Activated naive CD8-positive, alpha-beta T cell treated with anti-CD3 and anti-CD28 coated beads, Interleukin-2, amount 50 U/mL, for 24 hours (primary cell): ENCODE results near the gene DACT3.
"Not testable (repeated sequence)": the region's sequence is repeated elsewhere in the genome, so short reads cannot be mapped to it uniquely, and the experiment has no call there.

Experiments
- ATAC-seq: fragments of 150-1000 bp; cut with Tn5 transposase; one replicate; pipeline ENCODE4 v1.10.0; 2021
- DNase-seq: peaks from one replicate; pipeline ENCODE4 v3.0.0; 2021
- H3K27ac Mint-ChIP-seq: one replicate; pipeline ENCODE4 v1.8.0; 2021; ENCODE audit warnings: mild to moderate bottlenecking, mixed read lengths
- H3K27me3 Mint-ChIP-seq: one replicate; pipeline ENCODE4 v1.8.0; 2021; ENCODE audit warnings: mixed read lengths
- H3K36me3 Mint-ChIP-seq: one replicate; pipeline ENCODE4 v1.8.0; 2021; ENCODE audit warnings: low read depth, mixed read lengths
- H3K4me1 Mint-ChIP-seq: one replicate; pipeline ENCODE4 v1.8.0; 2021; ENCODE audit warnings: mixed read lengths
- H3K4me3 Mint-ChIP-seq: one replicate; pipeline ENCODE4 v1.8.0; 2021; ENCODE audit warnings: mild to moderate bottlenecking, moderate library complexity, mixed read lengths
- H3K9me3 Mint-ChIP-seq: one replicate; pipeline ENCODE4 v1.8.0; 2021; ENCODE audit warnings: mixed read lengths

Gene DACT3

DNA sequence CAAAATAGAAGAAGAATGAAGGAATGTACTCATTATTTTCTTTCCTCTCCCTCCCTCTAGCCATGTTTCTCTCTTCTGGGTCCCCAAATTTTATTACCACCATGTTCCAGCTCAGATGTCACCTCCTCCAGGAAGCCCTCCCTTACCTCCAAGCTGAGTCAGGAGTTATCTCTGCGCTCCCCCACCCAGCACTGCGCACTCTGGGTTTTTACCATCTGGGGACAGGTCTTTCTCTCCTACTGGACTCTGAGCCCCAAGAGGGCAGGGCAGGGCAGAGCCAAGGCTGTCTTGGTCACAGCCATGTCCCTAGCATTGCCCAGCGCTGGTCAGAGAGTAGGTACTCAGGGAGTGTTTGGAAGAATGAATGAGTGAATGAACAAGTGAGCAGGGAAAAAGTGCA, 27.9 kb downstream of the DACT3 start:
- Mint-ChIP-seq H3K9me3 (no peaks in the 10 kb centered on the region), H3K4me1 (peaks cover 27% of the 10 kb centered on the region), H3K27ac (no peak overlapping the region), H3K4me3 (peak overlapping the region; percentile 81), H3K27me3 (peaks cover 3% of the 10 kb centered on the region), H3K36me3 (peaks cover 9% of the 10 kb centered on the region)
- ATAC-seq (no peak), DNase-seq (no peak)

DNA sequence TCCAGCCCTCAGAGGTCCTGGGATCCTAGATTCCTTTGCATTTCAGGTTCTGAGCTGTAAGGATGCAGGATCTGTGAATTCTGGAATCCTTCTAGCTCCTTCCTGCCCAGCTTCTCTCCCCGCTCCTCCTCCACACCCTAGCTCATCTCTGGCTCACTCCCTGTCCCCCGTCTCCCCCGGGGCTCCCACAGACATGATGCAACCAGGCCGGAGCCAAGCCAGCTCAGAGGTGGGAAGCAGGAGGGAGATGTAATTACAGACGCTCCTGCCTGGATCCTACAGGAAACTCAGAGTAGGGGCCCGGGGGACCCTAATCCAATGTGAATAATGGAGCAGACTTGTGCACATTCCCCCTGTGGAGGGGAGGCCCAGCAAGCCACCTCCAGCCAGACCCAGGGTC, 29.5 kb downstream of the DACT3 start:
- H3K4me3 Mint-ChIP-seq, result no peak overlapping the region
- no peaks in the 10 kb centered on the region for H3K9me3 Mint-ChIP-seq
- peaks cover 34% of the 10 kb centered on the region for H3K4me1 Mint-ChIP-seq
- ATAC-seq (no peak), DNase-seq (no peak)
- H3K27me3 Mint-ChIP-seq, result peaks cover 3% of the 10 kb centered on the region
- H3K36me3 Mint-ChIP-seq, result peaks cover 9% of the 10 kb centered on the region
- no peak overlapping the region for H3K27ac Mint-ChIP-seq

DNA sequence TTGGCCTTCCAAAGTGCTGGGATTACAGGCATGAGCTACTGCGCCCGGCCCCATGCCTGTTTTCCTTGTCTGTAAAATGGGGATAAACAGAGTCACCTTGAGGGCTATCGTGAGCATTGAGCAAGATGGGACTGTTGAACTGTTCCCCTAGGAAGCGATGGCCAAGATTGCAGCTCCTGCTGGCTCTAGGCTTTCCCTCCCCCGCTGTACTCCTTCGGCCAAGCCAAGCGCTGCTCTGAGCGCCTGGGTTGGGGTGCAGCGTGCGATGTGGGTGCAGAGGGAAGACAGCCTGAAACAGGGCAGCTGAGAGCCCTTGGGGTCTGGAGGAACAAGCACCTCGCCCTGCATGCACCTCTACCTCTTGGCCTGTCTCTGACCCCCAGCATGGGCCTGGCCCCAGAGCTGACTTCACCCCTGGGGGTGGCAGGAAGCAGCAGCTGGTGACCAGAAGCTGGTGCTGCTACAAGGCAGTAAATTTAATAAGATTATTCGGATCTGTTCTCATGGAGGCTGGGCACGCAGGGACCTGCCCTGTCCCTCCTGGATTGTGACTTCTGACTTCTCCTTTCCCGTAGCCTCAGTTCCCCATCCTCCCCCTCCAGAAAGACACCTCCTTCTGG, 30.3 kb downstream of the DACT3 start:
- ATAC-seq, result no peak
- peaks cover 37% of the 10 kb centered on the region for H3K4me1 Mint-ChIP-seq

DNA sequence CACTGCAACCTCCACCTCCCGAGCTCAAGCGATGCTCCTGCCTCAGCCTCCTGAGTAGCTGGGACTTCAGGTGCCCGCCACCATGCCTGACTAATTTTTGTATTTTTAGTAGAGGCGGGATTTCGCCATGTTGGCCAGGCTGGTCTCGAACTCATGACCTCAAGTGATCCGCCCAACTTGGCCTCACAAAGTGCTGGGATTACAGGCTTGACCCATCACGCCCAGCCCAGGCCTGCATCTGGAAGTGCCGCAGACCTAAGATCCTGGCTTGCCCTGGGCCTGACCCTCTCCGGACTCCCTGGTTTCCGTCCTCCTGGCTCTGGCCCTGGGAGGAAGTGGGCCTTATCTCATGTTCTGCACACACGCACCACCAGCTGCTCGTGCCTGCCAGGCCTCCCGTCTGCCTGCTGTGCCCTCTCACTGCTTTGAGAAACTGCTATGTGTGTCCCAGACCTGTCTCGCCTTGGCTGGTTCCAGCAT, 31.4 kb downstream of the DACT3 start:
- no peak overlapping the region for H3K4me3 Mint-ChIP-seq
- H3K27ac Mint-ChIP-seq, result no peak overlapping the region

More for the DNA sequence above, 30.3 kb downstream of the DACT3 start:
- DNase-seq, result no peak
- Mint-ChIP-seq H3K9me3 (no peaks in the 10 kb centered on the region), H3K27me3 (peaks cover 3% of the 10 kb centered on the region), H3K27ac (no peak overlapping the region), H3K36me3 (peaks cover 9% of the 10 kb centered on the region), H3K4me3 (no peak overlapping the region)

DNA sequence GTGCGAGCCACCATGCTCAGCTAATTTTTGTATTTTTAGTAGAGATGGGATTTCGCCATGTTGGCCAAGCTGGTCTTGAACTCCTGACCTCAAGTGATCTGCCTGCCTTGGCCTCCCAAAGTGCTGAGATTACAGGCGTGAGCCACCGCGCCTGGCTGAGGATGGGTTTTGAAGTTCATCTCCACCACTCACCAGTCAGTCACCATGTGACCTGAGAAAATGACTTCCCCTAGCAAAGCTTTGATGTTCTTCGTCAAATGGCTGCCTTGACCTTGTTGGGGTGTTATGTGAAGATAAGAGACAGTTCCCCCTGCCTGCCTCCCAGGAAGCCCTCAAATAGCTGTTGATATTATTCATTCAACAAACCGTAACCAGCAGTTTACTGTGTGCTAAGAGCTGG, 32.0 kb downstream of the DACT3 start:
- not testable (repeated sequence) for ATAC-seq, H3K4me3 Mint-ChIP-seq, H3K27me3 Mint-ChIP-seq, H3K9me3 Mint-ChIP-seq, DNase-seq
- H3K27ac Mint-ChIP-seq, result peak overlapping the region; percentile 52
- H3K4me1 Mint-ChIP-seq, result peaks cover 44% of the 10 kb centered on the region
- H3K36me3 Mint-ChIP-seq, result peaks cover 15% of the 10 kb centered on the region

More for the DNA sequence above, 31.4 kb downstream of the DACT3 start:
- Mint-ChIP-seq H3K36me3 (peaks cover 12% of the 10 kb centered on the region), H3K4me1 (peaks cover 43% of the 10 kb centered on the region), H3K27me3 (peaks cover 3% of the 10 kb centered on the region), H3K9me3 (no peaks in the 10 kb centered on the region)
- ATAC-seq (no peak), DNase-seq (no peak)

DNA sequence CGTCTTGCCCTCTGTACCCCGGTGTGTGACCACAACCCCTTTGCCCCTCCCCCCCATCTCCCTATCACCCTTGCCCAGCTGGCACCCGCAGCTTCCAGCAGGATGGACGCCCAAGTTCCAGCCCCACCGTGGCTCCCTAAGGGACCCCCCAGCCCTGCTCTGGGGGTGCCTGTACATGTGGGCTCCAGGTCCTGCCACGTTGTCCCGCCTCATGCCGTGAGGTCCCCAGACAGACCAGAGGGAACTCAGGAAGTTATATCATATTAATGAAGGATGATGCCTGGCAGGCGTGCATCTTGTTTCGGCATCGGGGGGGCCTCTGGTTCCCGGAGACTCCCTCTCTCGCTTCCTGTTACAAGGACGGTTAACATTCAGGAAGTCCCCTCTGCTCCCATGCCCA, 34.5 kb downstream of the DACT3 start:
- H3K27ac Mint-ChIP-seq, result no peak overlapping the region
- peaks cover 21% of the 10 kb centered on the region for H3K36me3 Mint-ChIP-seq
- DNase-seq (no peak), ATAC-seq (no peak)
- no peak overlapping the region for H3K4me3 Mint-ChIP-seq
- H3K9me3 Mint-ChIP-seq, result no peaks in the 10 kb centered on the region
- no peaks in the 10 kb centered on the region for H3K27me3 Mint-ChIP-seq
- peaks cover 47% of the 10 kb centered on the region for H3K4me1 Mint-ChIP-seq

DNA sequence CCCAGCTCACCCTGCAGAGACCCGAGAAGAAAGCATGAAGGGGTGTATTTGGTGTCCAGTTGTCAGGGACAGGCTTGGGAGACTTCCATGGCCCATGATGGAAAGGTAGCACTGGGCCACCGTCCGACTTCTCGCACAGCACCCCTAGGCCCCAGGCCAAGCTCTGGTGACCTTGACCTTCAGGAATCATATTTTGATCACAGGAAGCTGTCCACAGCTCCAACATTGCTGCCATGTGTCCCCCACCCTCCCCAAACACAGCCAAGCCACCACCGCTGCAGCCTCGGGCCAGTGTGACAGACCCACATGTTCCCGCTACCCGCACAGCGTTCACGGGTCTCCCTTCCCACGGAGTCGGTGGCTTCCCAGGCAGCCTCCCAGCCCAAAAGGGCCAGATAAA, 35.3 kb downstream of the DACT3 start:
- Mint-ChIP-seq H3K4me1 (peaks cover 54% of the 10 kb centered on the region), H3K27ac (peak overlapping the region; percentile 98), H3K4me3 (no peak overlapping the region), H3K27me3 (no peaks in the 10 kb centered on the region), H3K9me3 (no peaks in the 10 kb centered on the region), H3K36me3 (peaks cover 23% of the 10 kb centered on the region)
- ATAC-seq, result no peak
- no peak for DNase-seq

DNA sequence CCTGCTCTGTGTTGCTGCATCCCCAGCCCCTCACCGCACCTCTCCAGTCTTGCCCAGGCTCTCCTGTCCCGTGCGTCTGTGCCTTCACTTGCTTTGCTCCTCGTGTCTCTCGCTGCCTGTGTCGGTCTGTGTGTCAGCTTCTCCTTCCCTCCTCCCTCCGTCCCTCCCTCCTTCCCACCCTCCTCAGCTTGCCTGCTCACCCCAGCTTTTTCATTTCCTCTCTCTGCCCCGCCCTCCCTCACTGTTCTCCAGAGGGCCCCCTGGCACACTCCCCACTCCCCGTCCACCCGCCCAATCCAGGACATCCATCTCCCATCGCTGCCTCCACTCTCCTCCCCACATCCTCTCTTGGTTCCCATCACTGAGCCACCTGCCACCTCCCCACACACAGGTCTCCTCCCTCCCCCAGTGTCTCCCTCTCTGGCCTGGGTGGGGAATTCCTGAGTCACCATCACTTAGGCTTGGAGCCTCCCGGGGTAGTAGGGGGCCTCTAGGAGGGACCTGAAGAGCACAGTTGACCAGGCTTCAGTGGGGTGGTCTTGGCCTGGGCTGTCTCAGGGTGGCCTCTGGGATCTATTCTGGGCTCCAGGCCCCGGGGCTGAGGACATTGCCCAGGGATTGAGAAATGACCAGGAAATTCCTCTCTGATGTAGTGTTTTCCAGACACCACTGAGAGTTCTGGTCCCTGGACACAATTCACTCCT, 35.9 kb downstream of the DACT3 start, which contains the start of gene PTGIR:
PTGIR (minus strand) TSS at position 132 of the 704 bp plus-strand sequence. CDS start 864 bp downstream, outside the sequence.
- H3K27me3 Mint-ChIP-seq, result no peaks in the 10 kb centered on the region
- H3K4me3 Mint-ChIP-seq, result peak within 1 kb of the TSS; percentile 98
- H3K36me3 Mint-ChIP-seq, result peaks cover 23% of the 10 kb centered on the region
- H3K4me1 Mint-ChIP-seq, result peaks cover 61% of the 10 kb centered on the region
- peak; percentile 88 for ATAC-seq
- peak; percentile 68 for DNase-seq
- peak within 1 kb of the TSS; percentile 98 for H3K27ac Mint-ChIP-seq
- H3K9me3 Mint-ChIP-seq, result no peaks in the 10 kb centered on the region

DNA sequence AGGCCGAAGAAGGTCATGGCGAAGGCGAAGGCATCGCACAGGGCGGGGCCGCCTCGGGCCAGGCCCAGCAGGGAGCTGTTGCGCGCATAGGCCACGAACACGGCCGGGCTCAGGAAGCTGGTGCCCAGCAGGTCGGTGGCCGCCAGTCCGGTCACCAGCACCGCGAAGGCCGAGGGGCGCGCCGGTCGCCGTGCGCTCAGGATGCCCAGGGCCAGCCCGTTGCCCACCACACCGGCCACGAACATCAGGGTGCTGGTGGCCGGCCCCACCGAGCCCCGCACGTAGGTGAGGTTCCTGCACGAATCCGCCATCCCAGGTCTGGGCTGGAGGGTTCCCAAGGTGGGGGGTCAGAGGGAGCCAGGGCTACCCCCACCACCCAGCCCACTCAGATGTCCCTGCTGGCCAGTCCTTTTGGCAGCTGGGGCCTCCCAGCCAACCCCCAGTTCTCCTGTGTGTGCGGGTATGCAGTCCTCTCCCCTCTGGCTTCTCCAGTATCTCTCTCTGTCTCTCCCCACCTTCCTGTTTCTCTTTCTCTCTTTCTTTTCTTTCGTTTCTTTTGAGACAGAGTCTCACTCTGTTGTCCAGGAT, 37.0 kb downstream of the DACT3 start:
- no peak for ATAC-seq
- H3K27me3 Mint-ChIP-seq, result no peaks in the 10 kb centered on the region
- H3K4me3 Mint-ChIP-seq, result peak overlapping the region; percentile 98
- DNase-seq, result no peak
- peak overlapping the region; percentile 98 for H3K27ac Mint-ChIP-seq
- peaks cover 24% of the 10 kb centered on the region for H3K36me3 Mint-ChIP-seq
- H3K9me3 Mint-ChIP-seq, result no peaks in the 10 kb centered on the region
- H3K4me1 Mint-ChIP-seq, result peaks cover 70% of the 10 kb centered on the region

DNA sequence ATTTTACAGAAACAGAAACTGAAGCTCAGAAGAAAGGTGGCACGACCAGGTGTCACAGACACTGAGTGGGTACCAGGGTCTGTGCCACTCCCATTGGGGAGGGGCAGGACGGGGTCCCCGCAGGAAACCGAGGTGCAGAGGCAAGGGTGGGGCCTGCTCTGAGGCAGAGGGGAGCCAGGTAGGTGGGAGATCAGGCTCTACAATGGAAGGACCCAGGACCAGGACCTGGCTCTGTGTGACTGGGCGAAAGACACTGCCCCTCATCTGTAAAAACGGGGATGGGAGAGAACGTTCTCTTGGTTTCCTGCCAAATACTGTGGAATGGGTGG, 38.9 kb downstream of the DACT3 start:
- no peak for DNase-seq
- H3K4me3 Mint-ChIP-seq, result peak overlapping the region; percentile 87

DNA sequence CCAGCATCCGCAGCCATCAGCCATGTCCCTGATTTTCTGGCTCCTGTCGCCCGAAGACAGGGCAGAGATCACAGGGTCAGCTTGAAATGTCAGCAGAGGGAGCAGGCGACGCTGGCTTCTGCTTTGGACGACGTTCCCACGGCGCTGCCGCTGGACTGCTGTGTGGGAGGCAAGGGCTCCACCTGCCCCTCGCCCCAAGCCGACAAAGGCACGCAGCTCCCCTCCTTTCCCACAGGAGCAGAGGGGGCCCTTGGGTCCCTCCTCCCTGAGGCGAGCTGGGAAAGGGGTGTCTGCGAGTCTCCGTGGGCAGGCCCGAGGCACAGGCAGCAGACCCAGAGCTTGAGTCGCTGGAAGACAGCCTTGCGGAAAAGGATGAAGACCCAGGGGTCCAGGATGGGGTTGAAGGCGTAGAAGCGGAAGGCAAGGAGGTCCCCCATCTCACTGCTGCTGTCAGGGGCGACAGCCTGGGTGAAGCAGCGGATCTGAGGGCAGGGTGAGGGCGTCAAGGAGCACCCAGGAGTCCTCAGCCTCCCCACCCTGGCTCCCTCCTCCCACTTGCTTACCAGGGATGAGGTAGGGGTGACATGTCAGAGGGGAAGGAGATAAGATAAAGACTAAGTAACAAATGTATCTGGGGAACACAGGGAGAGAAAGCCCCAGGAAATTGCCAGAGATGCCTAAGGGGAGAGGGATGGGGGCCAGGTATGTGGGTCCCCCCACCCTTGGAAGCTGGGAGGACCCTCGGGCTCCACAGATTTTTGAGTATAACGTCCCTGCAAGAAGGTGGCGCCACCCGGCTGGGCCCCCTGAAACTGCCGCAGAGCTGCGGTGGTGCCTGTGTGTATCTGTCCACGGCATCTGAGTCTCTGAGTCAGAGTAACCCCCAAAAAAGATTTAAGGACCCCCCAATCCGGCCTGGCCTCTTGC, 39.5 kb downstream of the DACT3 start:
- Mint-ChIP-seq H3K27me3 (no peaks in the 10 kb centered on the region), H3K27ac (peak overlapping the region; percentile 99), H3K4me3 (peak overlapping the region; percentile 87), H3K9me3 (no peaks in the 10 kb centered on the region), H3K4me1 (peaks cover 84% of the 10 kb centered on the region), H3K36me3 (peaks cover 30% of the 10 kb centered on the region)
- DNase-seq (no peak), ATAC-seq (no peak)

More for the DNA sequence above, 38.9 kb downstream of the DACT3 start:
- Mint-ChIP-seq H3K27ac (peak overlapping the region; percentile 99), H3K9me3 (no peaks in the 10 kb centered on the region), H3K36me3 (peaks cover 26% of the 10 kb centered on the region), H3K4me1 (peaks cover 81% of the 10 kb centered on the region), H3K27me3 (no peaks in the 10 kb centered on the region)
- no peak for ATAC-seq

DNA sequence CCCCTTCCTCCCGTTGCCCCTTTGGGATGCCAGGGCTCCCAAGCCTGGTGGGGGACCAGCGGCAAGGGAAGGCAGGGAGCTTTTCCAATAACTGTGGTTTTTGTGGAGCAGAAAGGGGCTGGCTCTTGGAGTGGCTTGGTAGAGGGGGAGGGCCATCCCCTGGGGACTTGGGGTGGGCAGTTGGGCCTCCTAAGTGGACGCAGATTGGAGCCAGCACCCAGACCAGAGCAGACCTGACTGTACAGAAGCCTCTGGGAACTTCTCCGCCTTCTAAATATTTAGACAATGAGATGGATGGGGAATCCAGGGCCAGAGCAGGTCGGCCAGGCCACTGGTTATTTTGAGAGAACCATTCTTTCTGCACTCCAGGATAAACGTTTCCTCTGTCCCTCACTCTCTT, 40.3 kb downstream of the DACT3 start:
- no peak for ATAC-seq
- Mint-ChIP-seq H3K27me3 (no peaks in the 10 kb centered on the region), H3K9me3 (no peaks in the 10 kb centered on the region), H3K4me1 (peaks cover 87% of the 10 kb centered on the region), H3K27ac (peak overlapping the region; percentile 99), H3K4me3 (peak overlapping the region; percentile 87), H3K36me3 (peaks cover 30% of the 10 kb centered on the region)
- DNase-seq, result no peak

DNA sequence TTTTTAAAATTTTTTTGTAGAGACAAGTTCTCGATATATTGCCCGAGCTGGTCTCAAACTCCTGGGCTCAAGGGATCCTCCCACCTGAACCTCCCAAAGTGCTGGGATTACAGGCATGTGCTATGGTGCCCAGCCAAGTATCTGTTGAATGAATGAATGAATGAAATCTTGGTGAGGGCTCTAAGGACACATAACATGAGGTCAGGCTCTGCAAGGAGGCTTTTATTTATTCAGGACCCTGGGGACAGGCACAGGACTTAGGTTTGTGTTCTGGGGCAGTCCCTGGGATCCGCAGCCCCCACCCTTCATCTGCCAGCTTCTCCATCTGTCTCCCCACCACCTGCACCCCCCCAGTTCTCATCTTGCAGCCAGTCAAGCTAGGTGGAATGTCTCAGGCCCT, 40.7 kb downstream of the DACT3 start:
- Mint-ChIP-seq H3K36me3 (peaks cover 30% of the 10 kb centered on the region), H3K27ac (peak overlapping the region; percentile 99), H3K27me3 (no peaks in the 10 kb centered on the region), H3K4me1 (peaks cover 87% of the 10 kb centered on the region), H3K4me3 (peak overlapping the region; percentile 87), H3K9me3 (no peaks in the 10 kb centered on the region)
- DNase-seq (no peak), ATAC-seq (no peak)

DNA sequence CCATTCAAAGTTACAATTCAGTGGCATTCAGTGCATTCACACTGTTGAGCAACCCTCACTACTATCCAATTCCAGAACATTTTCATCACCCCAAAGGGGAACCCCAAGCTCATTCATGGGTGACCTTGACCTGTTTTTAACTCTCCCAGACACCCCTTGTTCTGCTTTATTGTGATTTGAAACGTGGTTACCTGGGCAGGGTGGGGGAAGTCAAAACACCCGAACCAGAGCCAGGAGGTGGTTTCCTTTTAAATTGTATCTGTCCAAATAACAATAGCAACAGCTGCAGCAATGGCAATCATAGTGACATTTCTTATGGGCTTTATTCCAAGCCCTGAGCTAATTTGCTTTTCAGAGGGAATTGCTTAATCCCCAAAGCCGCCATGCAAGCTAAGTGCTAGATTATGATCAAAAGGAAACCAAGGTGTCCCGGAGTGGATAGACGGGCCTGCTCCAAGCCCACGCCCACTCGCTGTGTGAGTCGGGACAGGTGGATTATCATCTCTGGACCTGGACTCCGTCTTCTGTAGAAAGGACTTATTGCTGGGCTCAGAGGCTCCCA, 42.2 kb downstream of the DACT3 start:
- ATAC-seq, result no peak
- no peaks in the 10 kb centered on the region for H3K9me3 Mint-ChIP-seq
- no peak for DNase-seq
- H3K27ac Mint-ChIP-seq, result peak overlapping the region; percentile 99
- no peaks in the 10 kb centered on the region for H3K27me3 Mint-ChIP-seq
- peaks cover 24% of the 10 kb centered on the region for H3K36me3 Mint-ChIP-seq
- peaks cover 92% of the 10 kb centered on the region for H3K4me1 Mint-ChIP-seq
- H3K4me3 Mint-ChIP-seq, result peak overlapping the region; percentile 87
